Mammary epithelial cell (primary cell): ENCODE results near the gene DBH.

Source experiments
- EZH2 ChIP-seq: IDR thresholded peaks from 2 replicates; pipeline ENCODE4 v1.6.1; 2012; ENCODE audit warnings: low read length, inconsistent platforms, borderline replicate concordance
- TF ChIP-seq, protein P1 (sequence below), 2 donors: IDR thresholded peaks in 1 of 2; conservative IDR thresholded peaks in 1 of 2; 2 replicates each; pipeline ENCODE4 v1.5.1; 2011 to 2012; ENCODE audit warnings: inconsistent platforms in 2 of 2, low read length in 2 of 2, mild to moderate bottlenecking in 2 of 2, control low read depth in 1 of 2, low read depth in 1 of 2; ENCODE audit not compliant: insufficient read depth in 1 of 2; ENCODE audit errors: extremely low read depth in 1 of 2

DNA sequence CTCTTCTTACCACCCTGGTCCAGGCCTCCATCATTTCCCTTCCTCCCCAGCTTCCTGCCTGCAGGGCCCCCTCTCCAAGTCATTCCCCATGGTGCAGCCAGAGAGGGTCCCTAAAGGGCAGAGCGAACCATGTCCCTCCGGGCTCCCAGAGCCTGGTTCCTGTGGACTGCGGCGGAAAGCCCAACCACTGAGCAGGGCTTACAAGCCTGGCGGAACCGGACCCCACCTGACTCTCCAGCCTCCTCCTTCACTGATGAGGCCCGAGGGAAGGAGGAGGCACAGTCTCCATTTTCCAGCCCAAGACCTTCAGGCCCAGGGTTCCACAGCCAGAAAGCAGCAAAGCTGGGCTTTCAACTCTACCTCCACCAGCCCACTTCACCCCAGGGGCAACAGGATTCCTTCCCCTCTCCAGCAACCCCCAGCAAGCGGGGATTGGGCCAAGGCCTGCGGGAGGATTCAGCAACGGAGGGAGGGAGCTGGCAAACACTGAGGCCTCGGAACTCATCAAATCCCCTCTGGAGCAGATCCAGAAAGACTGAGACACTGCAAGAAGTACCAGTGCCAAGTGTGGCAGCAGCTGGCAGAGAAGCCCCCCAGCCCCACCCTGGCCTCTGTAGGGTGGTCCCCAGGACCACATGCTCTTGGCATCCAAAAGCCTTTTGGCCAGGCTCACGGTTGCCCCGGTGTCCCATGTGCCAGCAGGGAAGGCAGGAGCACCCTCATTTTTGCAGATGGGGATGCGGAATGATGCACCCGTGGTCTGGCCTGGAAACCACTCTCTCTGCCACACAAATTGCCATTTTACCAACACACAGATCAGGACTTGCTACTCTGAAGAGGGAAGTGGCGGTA lies 30.1 kb upstream of the DBH start:
- TF ChIP-seq, protein P1, sequence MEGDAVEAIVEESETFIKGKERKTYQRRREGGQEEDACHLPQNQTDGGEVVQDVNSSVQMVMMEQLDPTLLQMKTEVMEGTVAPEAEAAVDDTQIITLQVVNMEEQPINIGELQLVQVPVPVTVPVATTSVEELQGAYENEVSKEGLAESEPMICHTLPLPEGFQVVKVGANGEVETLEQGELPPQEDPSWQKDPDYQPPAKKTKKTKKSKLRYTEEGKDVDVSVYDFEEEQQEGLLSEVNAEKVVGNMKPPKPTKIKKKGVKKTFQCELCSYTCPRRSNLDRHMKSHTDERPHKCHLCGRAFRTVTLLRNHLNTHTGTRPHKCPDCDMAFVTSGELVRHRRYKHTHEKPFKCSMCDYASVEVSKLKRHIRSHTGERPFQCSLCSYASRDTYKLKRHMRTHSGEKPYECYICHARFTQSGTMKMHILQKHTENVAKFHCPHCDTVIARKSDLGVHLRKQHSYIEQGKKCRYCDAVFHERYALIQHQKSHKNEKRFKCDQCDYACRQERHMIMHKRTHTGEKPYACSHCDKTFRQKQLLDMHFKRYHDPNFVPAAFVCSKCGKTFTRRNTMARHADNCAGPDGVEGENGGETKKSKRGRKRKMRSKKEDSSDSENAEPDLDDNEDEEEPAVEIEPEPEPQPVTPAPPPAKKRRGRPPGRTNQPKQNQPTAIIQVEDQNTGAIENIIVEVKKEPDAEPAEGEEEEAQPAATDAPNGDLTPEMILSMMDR (conservative IDR thresholded peaks at IDR 0.05 in 1 of 2, IDR thresholded peaks at IDR 0.05 in 1 of 2; ENCODE audit: extremely low read depth in 1 of 2, insufficient read depth in 1 of 2, low read depth in 1 of 2, low read length in 2 of 2): no peak
- no peak for TF ChIP-seq EZH2
